MM.1S (cell line): ENCODE measurements around the gene ZNF775.

ENCODE experiments used
- DNase-seq: peaks from one replicate; pipeline ENCODE4 v3.0.0-alpha.2; 2015
- H2AFZ ChIP-seq: fragments of 300-600 bp; sonication (generic); 2 replicates; pipeline ENCODE4 v1.6.0; 2016; ENCODE audit warnings: antibody characterized with exemption, low read length
- H3F3A ChIP-seq: fragments of 300-600 bp; sonication (generic); 2 replicates; pipeline ENCODE4 v1.6.1; 2016; ENCODE audit warnings: mild to moderate bottlenecking, antibody characterized with exemption, low read length, moderate library complexity, mixed read lengths; ENCODE audit not compliant: insufficient read depth
- H3K27ac ChIP-seq: fragments of 300-600 bp; sonication (generic); 2 replicates; pipeline ENCODE4 v1.5.1; 2016; ENCODE audit warnings: mild to moderate bottlenecking, low read length
- H3K27me3 ChIP-seq: fragments of 300-600 bp; sonication (generic); replicated peaks from 2 replicates; pipeline ENCODE4 v1.6.0; 2016; ENCODE audit warnings: low read length; ENCODE audit not compliant: insufficient read depth
- H3K36me3 ChIP-seq: fragments of 300-600 bp; sonication (generic); replicated peaks from 2 replicates; pipeline ENCODE4 v1.6.1; 2016; ENCODE audit warnings: mild to moderate bottlenecking, low read length, mixed read lengths; ENCODE audit not compliant: insufficient read depth
- H3K4me1 ChIP-seq: fragments of 300-600 bp; sonication (generic); 2 replicates; pipeline ENCODE4 v1.6.1; 2016; ENCODE audit warnings: low read length, mixed read lengths
- H3K4me2 ChIP-seq: fragments of 300-600 bp; sonication (generic); 2 replicates; pipeline ENCODE4 v1.6.0; 2016; ENCODE audit warnings: low read depth, low read length
- H3K4me3 ChIP-seq: fragments of 300-600 bp; sonication (generic); 2 replicates; pipeline ENCODE4 v1.5.1; 2016; ENCODE audit warnings: low read length, mixed read lengths
- H3K79me2 ChIP-seq: fragments of 300-600 bp; sonication (generic); 2 replicates; pipeline ENCODE4 v1.6.1; 2016; ENCODE audit warnings: mixed run types, low read length, mixed read lengths
- H3K9ac ChIP-seq: fragments of 300-600 bp; sonication (generic); 2 replicates; pipeline ENCODE4 v1.6.1; 2016; ENCODE audit warnings: low read length, mixed read lengths
- H3K9me2 ChIP-seq: fragments of 300-600 bp; sonication (generic); replicated peaks from 2 replicates; pipeline ENCODE4 v1.6.1; 2016; ENCODE audit warnings: mild to moderate bottlenecking, low read length, mixed read lengths; ENCODE audit not compliant: insufficient read depth
- H3K9me3 ChIP-seq: fragments of 300-600 bp; sonication (generic); replicated peaks from 2 replicates; pipeline ENCODE4 v1.6.1; 2016; ENCODE audit warnings: mild to moderate bottlenecking, low read length, mixed read lengths; ENCODE audit not compliant: insufficient read depth
- H4K20me1 ChIP-seq: fragments of 300-600 bp; sonication (generic); 2 replicates; pipeline ENCODE4 v1.6.1; 2016; ENCODE audit warnings: mild to moderate bottlenecking, low read length, moderate library complexity, mixed read lengths; ENCODE audit not compliant: insufficient read depth
- CTCF ChIP-seq: fragments of 300-600 bp; sonication (generic); IDR thresholded peaks from 2 replicates; pipeline ENCODE4 v1.5.1; 2016; ENCODE audit warnings: antibody characterized with exemption, low read length, mixed read lengths
- EZH2 ChIP-seq: fragments of 300-600 bp; sonication (generic); optimal IDR thresholded peaks from 2 replicates; pipeline ENCODE3; 2017; ENCODE audit warnings: low read depth, mild to moderate bottlenecking, antibody characterized with exemption, low read length, mixed read lengths
- EZH2phosphoT487 ChIP-seq: fragments of 300-600 bp; sonication (generic); IDR thresholded peaks from 2 replicates; pipeline ENCODE4 v1.6.1; 2018; ENCODE audit warnings: antibody characterized with exemption, low read length

The ZNF775 gene

GRCh38 chr7:150351587-150352194 lies 27.4 kb upstream of the ZNF775 start:
- H3K9ac ChIP-seq, result no peak overlapping the region
- no peaks in the 10 kb centered on the region for H3K36me3 ChIP-seq
- no peaks in the 10 kb centered on the region for H3K9me2 ChIP-seq
- H3K27me3 ChIP-seq, result peaks cover 6% of the 10 kb centered on the region; the same call in 1 of the 2 replicates
- no peak overlapping the region for H3K4me2 ChIP-seq
- H3K9me3 ChIP-seq, result no peaks in the 10 kb centered on the region
- no peak overlapping the region for H3K4me3 ChIP-seq
- no peak overlapping the region for H3K27ac ChIP-seq
- H3F3A ChIP-seq, result no peaks in the 10 kb centered on the region
- H3K79me2 ChIP-seq, result no peaks in the 10 kb centered on the region
- peaks cover 13% of the 10 kb centered on the region; the same call in 1 of the 2 replicates for H3K4me1 ChIP-seq
- no peak overlapping the region for H2AFZ ChIP-seq
- TF ChIP-seq CTCF (no peak), EZH2 (no peak), EZH2phosphoT487 (no peak)
- no peak for DNase-seq
- no peaks in the 10 kb centered on the region for H4K20me1 ChIP-seq

DNA sequence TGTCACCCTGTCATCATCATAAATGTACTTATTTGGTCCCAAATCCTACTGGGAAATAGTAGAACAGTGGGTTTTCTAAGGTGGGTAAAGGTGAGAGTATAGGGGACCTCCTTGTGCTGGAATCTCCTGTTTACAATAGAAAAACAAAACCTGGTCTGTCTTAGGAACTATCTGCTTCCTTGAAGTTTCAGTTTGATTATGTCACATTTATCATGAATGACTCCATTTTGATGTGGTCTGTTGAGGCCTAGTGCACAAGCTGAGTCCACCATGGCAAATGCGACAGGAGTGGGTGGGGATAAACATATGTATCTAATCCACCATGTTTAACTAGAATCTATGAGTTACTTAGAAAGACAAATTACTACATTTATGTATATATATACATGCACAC lies 23.5 kb upstream of the ZNF775 start:
- Histone ChIP-seq H3F3A (peaks cover 15% of the 10 kb centered on the region), H3K27ac (no peak overlapping the region), H3K4me1 (peaks cover 24% of the 10 kb centered on the region), H2AFZ (peak overlapping the region; percentile 2; the same call in 1 of the 2 replicates), H3K9me3 (no peaks in the 10 kb centered on the region), H3K9ac (no peak overlapping the region), H3K4me3 (no peak overlapping the region), H3K4me2 (no peak overlapping the region), H3K36me3 (no peaks in the 10 kb centered on the region), H4K20me1 (no peaks in the 10 kb centered on the region), H3K79me2 (no peaks in the 10 kb centered on the region), H3K27me3 (peaks cover 6% of the 10 kb centered on the region; the same call in 1 of the 2 replicates), H3K9me2 (no peaks in the 10 kb centered on the region)
- no peak for DNase-seq
- TF ChIP-seq CTCF, result no peak
- TF ChIP-seq EZH2, result no peak
- TF ChIP-seq EZH2phosphoT487, result no peak

- peak; percentile 69 for DNase-seq
- H3K4me2 ChIP-seq, result peak overlapping the region; percentile 3; the same call in 1 of the 2 replicates
- peaks cover 24% of the 10 kb centered on the region for H3K4me1 ChIP-seq
- no peaks in the 10 kb centered on the region for H3K79me2 ChIP-seq
- H3K9me2 ChIP-seq, result no peaks in the 10 kb centered on the region
- H3K27me3 ChIP-seq, result peaks cover 6% of the 10 kb centered on the region; the same call in 1 of the 2 replicates
- no peak overlapping the region for H3K27ac ChIP-seq
- TF ChIP-seq CTCF, result peak; percentile 95
- no peak for TF ChIP-seq EZH2
- no peak for TF ChIP-seq EZH2phosphoT487
- peaks cover 15% of the 10 kb centered on the region for H3F3A ChIP-seq
- H3K4me3 ChIP-seq, result no peak overlapping the region
- H3K36me3 ChIP-seq, result no peaks in the 10 kb centered on the region
- no peak overlapping the region for H3K9ac ChIP-seq
- H3K9me3 ChIP-seq, result no peaks in the 10 kb centered on the region
- peak overlapping the region; percentile 37 for H2AFZ ChIP-seq
- no peaks in the 10 kb centered on the region for H4K20me1 ChIP-seq
Observed at GRCh38 chr7:150356265-150356897, 22.7 kb upstream of the ZNF775 start.
